Ascending aorta (tissue), 2 donors: ENCODE measurements around the gene MAML1. TPM values are rescaled to one million over a fixed set of nuclear protein-coding genes. Genes with fewer than 3 reads are reported as not detected.
"Not testable (repeated sequence)": the region's sequence is repeated elsewhere in the genome, so short reads cannot be mapped to it uniquely, and the experiment has no call there.

ENCODE experiments used
- DNase-seq, 2 donors: peaks; one replicate each; pipeline ENCODE4 v3.0.0-alpha.2; 2019; ENCODE audit warnings: low spot score in 2 of 2
- H3K27ac ChIP-seq, 2 donors: fragments of 200-600 bp; sonication (generic); one replicate each; pipeline ENCODE4 v1.5.1; 2016 to 2017; ENCODE audit warnings: mild to moderate bottlenecking in 1 of 2
- H3K27me3 ChIP-seq: fragments of 200-600 bp; sonication (generic); one replicate; pipeline ENCODE4 v1.5.1; 2017
- H3K36me3 ChIP-seq, 2 donors: fragments of 200-600 bp; sonication (generic); one replicate each; pipeline ENCODE4 v1.5.1; 2016
- H3K4me1 ChIP-seq, 2 donors: fragments of 200-600 bp; sonication (generic); one replicate each; pipeline ENCODE4 v1.5.1; 2016 to 2017; ENCODE audit warnings: mild to moderate bottlenecking in 1 of 2
- H3K4me3 ChIP-seq, 2 donors: fragments of 200-600 bp; sonication (generic); one replicate each; pipeline ENCODE4 v1.5.1; 2016 to 2017; ENCODE audit warnings: mild to moderate bottlenecking in 1 of 2
- H3K9me3 ChIP-seq, 2 donors: fragments of 200-600 bp; sonication (generic); one replicate each; pipeline ENCODE4 v1.5.1; 2016
- CTCF ChIP-seq, 3 experiments: fragments of 200-600 bp in 2 of 3; fragments of 450-650 bp in 1 of 3; sonication (generic) in 2 of 3; IDR thresholded peaks; one replicate each; pipeline ENCODE4 v1.5.1; 2016 to 2019; ENCODE audit warnings: antibody characterized with exemption in 3 of 3, mild to moderate bottlenecking in 1 of 3, moderate library complexity in 1 of 3
- intact Hi-C: fragments of 100-400 bp; cut with DNase I; formaldehyde crosslinking; loops from one replicate; pipeline ENCODE4 v1.15.1; 2023
- total RNA-seq: library from RNA; depleted of rRNA; stranded (reverse); fragments of >200 nt; gene quantifications from one replicate; pipeline ENCODE4 v1.1.0, GENCODE V29; 2016

MAML1 gene
- 42.6 TPM for total RNA-seq

GRCh38 chr5:179732412-179732917 lies at the start of gene MAML1:
Gene MAML1 (plus strand): TSS chr5:179732822. CDS start chr5:179733113, 291 bp downstream.
- H3K27me3 ChIP-seq, result no peaks in the 10 kb centered on the region
- DNase-seq, result peak; percentile 99 to 100
- no peaks in the 10 kb centered on the region for H3K9me3 ChIP-seq
- intact Hi-C loops, result loop anchor here (1.0 to 5.0 kb wide), 6 partner anchors 31 to 1500 kb away; partner anchors contain the start of genes CANX, HNRNPH1, PHYKPL and RUFY1
- peak within 1 kb of the TSS; percentile 88 to 91 for H3K27ac ChIP-seq
- H3K4me1 ChIP-seq, result peaks cover 10 to 33% of the 10 kb centered on the region in 2 donors
- H3K4me3 ChIP-seq, result peak within 1 kb of the TSS; percentile 92 to 93
- TF ChIP-seq CTCF (IDR thresholded peaks at IDR 0.05), result no peak
- peaks cover 31 to 33% of the 10 kb centered on the region in 2 donors for H3K36me3 ChIP-seq

- H3K27ac ChIP-seq, intact Hi-C loops, H3K9me3 ChIP-seq, H3K36me3 ChIP-seq, H3K4me3 ChIP-seq, H3K27me3 ChIP-seq, H3K4me1 ChIP-seq, DNase-seq: not testable (repeated sequence)
These were observed 43.4 kb upstream of the MAML1 start for GRCh38 chr5:179689212-179689611.

GRCh38 chr5:179694561-179694960 lies 38.1 kb upstream of the MAML1 start:
- H3K27ac ChIP-seq, result no peak overlapping the region
- H3K4me1 ChIP-seq, result peaks cover 0 to 7% of the 10 kb centered on the region in 2 donors
- H3K27me3 ChIP-seq, result no peaks in the 10 kb centered on the region
- intact Hi-C loops, result loop anchor here (10.0 kb wide), 1 partner anchor 140 kb away; the partner anchor contains the start of gene RUFY1
- no peak overlapping the region for H3K4me3 ChIP-seq
- no peak for DNase-seq
- H3K36me3 ChIP-seq, result no peaks in the 10 kb centered on the region
- no peaks in the 10 kb centered on the region for H3K9me3 ChIP-seq
- TF ChIP-seq CTCF (IDR thresholded peaks at IDR 0.05), result no peak

GRCh38 chr5:179696603-179697002 lies 36.0 kb upstream of the MAML1 start:
- Histone ChIP-seq H3K27ac (no peak overlapping the region), H3K9me3 (no peaks in the 10 kb centered on the region), H3K27me3 (no peaks in the 10 kb centered on the region), H3K4me3 (no peak overlapping the region), H3K4me1 (peaks cover 0 to 11% of the 10 kb centered on the region in 2 donors), H3K36me3 (no peaks in the 10 kb centered on the region)
- intact Hi-C loops, result loop anchor here (5.0 to 10.0 kb wide), 2 partner anchors 121 to 142 kb away; partner anchors contain the start of gene RUFY1
- no peak for DNase-seq
- no peak for TF ChIP-seq CTCF (IDR thresholded peaks at IDR 0.05)

GRCh38 chr5:179697108-179697507 lies 35.5 kb upstream of the MAML1 start:
- peak in 1 of 2 donors; percentile 35 for DNase-seq
- H3K27ac ChIP-seq, result peak overlapping the region; percentile 76 to 90
- H3K36me3 ChIP-seq, result no peaks in the 10 kb centered on the region
- peak overlapping the region; percentile 69 to 76 for H3K4me3 ChIP-seq
- H3K27me3 ChIP-seq, result no peaks in the 10 kb centered on the region
- intact Hi-C loops, result loop anchor here (5.0 to 10.0 kb wide), 2 partner anchors 120 to 142 kb away; partner anchors contain the start of gene RUFY1
- H3K4me1 ChIP-seq, result peaks cover 0 to 11% of the 10 kb centered on the region in 2 donors
- TF ChIP-seq CTCF (IDR thresholded peaks at IDR 0.05), result no peak
- no peaks in the 10 kb centered on the region for H3K9me3 ChIP-seq

- intact Hi-C loops, result loop anchor here (5.0 to 10.0 kb wide), 2 partner anchors 120 to 143 kb away; partner anchors contain the start of gene RUFY1
- DNase-seq, result peak in 1 of 2 donors; percentile 60
- peaks cover 0 to 11% of the 10 kb centered on the region in 2 donors for H3K4me1 ChIP-seq
- H3K27me3 ChIP-seq, H3K9me3 ChIP-seq, H3K36me3 ChIP-seq: not testable (repeated sequence)
- H3K27ac ChIP-seq, result peak overlapping the region; percentile 76 to 90
- H3K4me3 ChIP-seq, result peak overlapping the region; percentile 69 to 76
These were observed 35.1 kb upstream of the MAML1 start for GRCh38 chr5:179697543-179697942.
